H1 (cell line): ENCODE results near the gene DPYSL4. TPM values are rescaled to one million over a fixed set of nuclear protein-coding genes. Genes with fewer than 3 reads are reported as not detected.

ENCODE experiments used
- BACH1 ChIP-seq: IDR thresholded peaks from 2 replicates; pipeline ENCODE4 v1.6.1; 2012; ENCODE audit warnings: low read length, improper control_type of control experiment
- CTCF ChIP-seq, 3 experiments: IDR thresholded peaks; 1 replicate in 2 of 3; 2 replicates in 1 of 3; pipeline versions ENCODE4 v1.5.1 to v1.6.1; 2011; ENCODE audit warnings: low read length in 3 of 3, mild to moderate bottlenecking in 3 of 3, inconsistent platforms in 2 of 3, low read depth in 1 of 3, moderate library complexity in 1 of 3; ENCODE audit not compliant: insufficient read depth in 1 of 3; ENCODE audit errors: control extremely low read depth in 1 of 3
- JUND ChIP-seq: IDR thresholded peaks from 2 replicates; pipeline ENCODE4 v1.6.1; 2011; ENCODE audit warnings: mild to moderate bottlenecking, improper control_type of control experiment, low read length
- KDM5A ChIP-seq: fragments of 200-600 bp; IDR thresholded peaks from 2 replicates; pipeline ENCODE4 v1.7.1; 2012; ENCODE audit warnings: mild to moderate bottlenecking, low read length, inconsistent platforms, mixed read lengths
- SAP30 ChIP-seq: fragments of 300-600 bp; sonication (generic); IDR thresholded peaks from 2 replicates; pipeline ENCODE4 v1.7.1; 2012; ENCODE audit warnings: low read length, moderate library complexity, mild to moderate bottlenecking, inconsistent platforms; ENCODE audit not compliant: insufficient read depth, insufficient replicate concordance
- TAF1 ChIP-seq: IDR thresholded peaks from 2 replicates; pipeline ENCODE4 v1.6.1; 2011; ENCODE audit warnings: mild to moderate bottlenecking, low read depth, low read length
- ZNF274 ChIP-seq: IDR thresholded peaks from 2 replicates; pipeline ENCODE4 v1.7.0; 2012; ENCODE audit warnings: low read length, borderline replicate concordance; ENCODE audit errors: extremely low read depth
- polyA plus RNA-seq, 7 experiments: library from polyadenylated mRNA; depleted of rRNA in 3 of 7; stranded (reverse) in 5 of 7; unstranded in 2 of 7; fragments of >200 nt in 5 of 7; fragments of 200-250 nt in 2 of 7; gene quantifications; 1 replicate in 5 of 7; 2 replicates in 1 of 7; 4 replicates in 1 of 7; pipeline versions ENCODE4 v1.2.1 to v1.2.3, GENCODE V29; 2011 to 2013; ENCODE audit warnings: missing spikeins in 2 of 7, mixed read lengths in 2 of 7
- total RNA-seq: library from RNA; stranded (reverse); fragmentation: NEBNext Ultra II Directional; extraction: Animal tissue kit (Norgen Biotek cat#: 25700); gene quantifications from 2 replicates; pipeline ENCODE4 v1.2.1, GENCODE V29; 2021

Gene DPYSL4
- total and polyA plus RNA-seq, 2 of the 8 experiments (the other 6 are each of a cell fraction or from before 2014, with no cell fraction given): 12.9 to 15.2 TPM

GRCh38 chr10:132211246-132211645 lies 24.5 kb downstream of the DPYSL4 start (continued):
- no peak for TF ChIP-seq CTCF (IDR thresholded peaks at IDR 0.05; ENCODE audit: control extremely low read depth in 1 of 3, insufficient read depth in 1 of 3, low read depth in 1 of 3, low read length in 3 of 3)
- TF ChIP-seq JUND: no peak
- no peak for TF ChIP-seq ZNF274
- TF ChIP-seq KDM5A: no peak
- no peak for TF ChIP-seq TAF1
- no peak for TF ChIP-seq SAP30
- no peak for TF ChIP-seq BACH1
- TF ChIP-seq, all 59 proteins: peak for 0
